Pancreas (tissue), 10 donors: ENCODE results near the gene HOXD10. TPM values are rescaled to one million over a fixed set of nuclear protein-coding genes. Genes with fewer than 3 reads are reported as not detected.

Experiments used
- ATAC-seq, 4 donors: fragments of 200-7000 bp; cut with Tn5 transposase; one replicate each; pipeline versions ENCODE4 v1.8.0 to v1.9.1; 2020; ENCODE audit warnings: mild to moderate bottlenecking in 4 of 4, moderate library complexity in 4 of 4
- DNase-seq, 6 donors: peaks; one replicate each; pipeline ENCODE4 v3.0.0-alpha.2; 2020
- FAIRE-seq: peaks from 2 replicates; lab custom pipeline; 2012; peaks lifted over from hg19 to GRCh38; lab: Jason Lieb, UNC
- H3K27ac ChIP-seq, 4 donors: fragments of 200-600 bp; sonication (generic); 1 replicate in 3 of 4; 2 replicates in 1 of 4; pipeline versions ENCODE4 v1.5.0 to v1.8.0; 2020
- H3K27me3 ChIP-seq, 4 donors: fragments of 200-600 bp; one replicate each; pipeline ENCODE4 v1.8.0; 2021
- H3K36me3 ChIP-seq, 3 donors: fragments of 200-600 bp; sonication (generic) in 1 of 3; one replicate each; pipeline versions ENCODE4 v1.5.0 to v1.8.0; 2020 to 2021
- H3K4me1 ChIP-seq, 3 donors: fragments of 200-600 bp; one replicate each; pipeline ENCODE4 v1.8.0; 2021
- H3K4me3 ChIP-seq, 4 donors: fragments of 200-600 bp; sonication (generic) in 2 of 4; one replicate each; pipeline versions ENCODE4 v1.5.0 to v1.8.0; 2020 to 2021
- H3K9me3 ChIP-seq, 4 donors: fragments of 200-600 bp; one replicate each; pipeline ENCODE4 v1.8.0; 2021
- CTCF ChIP-seq, 4 donors: fragments of 200-600 bp; sonication (generic) in 3 of 4; IDR thresholded peaks; one replicate each; pipeline versions ENCODE4 v1.5.0 to v1.8.0; 2021; ENCODE audit warnings: antibody characterized with exemption in 4 of 4
- WGBS, 2 donors: extraction: QIAGEN DNeasy Blood & Tissue Kit; methylation state at CpG; one replicate each; pipeline ENCODE4 v1.1.7; 2013; 5-methylcytosine and 5-hydroxymethylcytosine counted together
- intact Hi-C, 3 donors: fragments of 100-400 bp; cut with DNase I; formaldehyde crosslinking; loops; one replicate each; pipeline versions ENCODE4 v1.11.1 to v1.14.2; 2022
- polyA plus RNA-seq, 2 donors: library from polyadenylated mRNA; stranded (reverse); fragments of 200-250 nt; gene quantifications; one replicate each; pipeline ENCODE4 v1.2.3, GENCODE V29; 2013
- total RNA-seq, 6 donors: library from RNA; stranded (reverse); fragmentation: NEBNext Ultra II Directional in 4 of 6; extraction: Animal tissue kit (Norgen Biotek cat#: 25700) in 4 of 6; gene quantifications; one replicate each; pipeline versions ENCODE4 v1.2.1 to v1.2.4, GENCODE V29; 2021 to 2023
- donor health status: healthy with polysubstance abuse.
- donor health status: DM: no; HTN: no; CAD: no; lungs with moderate emphysema.
- donor health status: DM: no; HTN: no; CAD: no.
- donor health status: control.
- donor health status: control.
- donor health status: Bipolar disorder and iron deficiency.
- donor health status: DM: yes; HTN: yes; CAD: no.
- donor health status: DM: no; HTN: no; CAD: no.
- donor health status: DM: no; HTN: no; CAD: no.
- donor health status: DM: yes; HTN: yes; CAD: no.

HOXD10 gene
- total and polyA plus RNA-seq, 8 donors: not detected

GRCh38 chr2:176159663-176160250 lies 43.2 kb downstream of the HOXD10 start:
- intact Hi-C loops: loop anchor here in 1 of 3 donors (10.0 kb wide), 1 partner anchor 405 kb away; no protein-coding TSS in a partner anchor
- no peak overlapping the region for H3K27ac ChIP-seq
- H3K4me3 ChIP-seq: no peak overlapping the region
- H3K36me3 ChIP-seq: no peaks in the 10 kb centered on the region
- ATAC-seq (peak in 1 of 4 donors; percentile 21), DNase-seq (peak in 2 of 6 donors; percentile 18 to 61), FAIRE-seq (no peak)
- no peak for TF ChIP-seq CTCF (IDR thresholded peaks at IDR 0.05)
- WGBS, 2 donors: 6 to 8% methylated on average over 40 to 44 of the region's 44 CpGs
- H3K4me1 ChIP-seq: peaks cover 0 to 8% (median 0%) of the 10 kb centered on the region in 3 donors
- peaks cover 0 to 71% (median 11%) of the 10 kb centered on the region in 4 donors for H3K27me3 ChIP-seq
- no peaks in the 10 kb centered on the region for H3K9me3 ChIP-seq

GRCh38 chr2:176160251-176160985 lies 43.8 kb downstream of the HOXD10 start:
- no peaks in the 10 kb centered on the region for H3K36me3 ChIP-seq
- no peak for DNase-seq
- no peak for TF ChIP-seq CTCF (IDR thresholded peaks at IDR 0.05)
- H3K9me3 ChIP-seq: no peaks in the 10 kb centered on the region
- intact Hi-C loops: no loop called here
- peaks cover 0 to 76% (median 14%) of the 10 kb centered on the region in 4 donors for H3K27me3 ChIP-seq
- 5 to 9% methylated on average over 49 to 50 of the region's 50 CpGs for WGBS, 2 donors
- FAIRE-seq: no peak
- ATAC-seq: no peak
- H3K4me3 ChIP-seq: no peak overlapping the region
- peaks cover 0 to 10% (median 0%) of the 10 kb centered on the region in 3 donors for H3K4me1 ChIP-seq
- H3K27ac ChIP-seq: no peak overlapping the region

GRCh38 chr2:176160986-176161824 lies 44.6 kb downstream of the HOXD10 start:
- H3K9me3 ChIP-seq: no peaks in the 10 kb centered on the region
- FAIRE-seq (no peak), DNase-seq (no peak), ATAC-seq (no peak)
- intact Hi-C loops: no loop called here
- WGBS, 2 donors: 12 to 13% methylated on average over 22 of the region's 22 CpGs
- TF ChIP-seq CTCF (IDR thresholded peaks at IDR 0.05): no peak
- H3K4me3 ChIP-seq: no peak overlapping the region
- peaks cover 0 to 10% (median 0%) of the 10 kb centered on the region in 3 donors for H3K4me1 ChIP-seq
- no peaks in the 10 kb centered on the region for H3K36me3 ChIP-seq
- no peak overlapping the region for H3K27ac ChIP-seq
- H3K27me3 ChIP-seq: peaks cover 0 to 79% (median 19%) of the 10 kb centered on the region in 4 donors

- Histone ChIP-seq H3K27me3 (peaks cover 0 to 76% (median 18%) of the 10 kb centered on the region in 4 donors), H3K4me1 (peaks cover 0 to 10% (median 0%) of the 10 kb centered on the region in 3 donors), H3K27ac (no peak overlapping the region), H3K4me3 (no peak overlapping the region), H3K9me3 (no peaks in the 10 kb centered on the region), H3K36me3 (no peaks in the 10 kb centered on the region)
- FAIRE-seq (no peak), DNase-seq (no peak), ATAC-seq (no peak)
- WGBS, 2 donors: 7 to 8% methylated on average over 22 of the region's 22 CpGs
- intact Hi-C loops: no loop called here
- no peak for TF ChIP-seq CTCF (IDR thresholded peaks at IDR 0.05)
These were observed 45.4 kb downstream of the HOXD10 start for GRCh38 chr2:176161825-176162626.
